ENCODE results near the gene PROM1.

PROM1 gene

GRCh38 chr4:16083241-16084191 is at the start of gene PROM1:
TSS of gene PROM1 (minus strand) at chr4:16084023. CDS start at chr4:16075906, 8,117 bp downstream.
- no peak for DNase-seq

GRCh38 chr4:16133406-16133805 is 49.6 kb upstream of the PROM1 start:
- no peak for DNase-seq

- DNase-seq = no peak
Observed at GRCh38 chr4:16131293-16131692, 47.5 kb upstream of the PROM1 start.

- DNase-seq = no peak
Observed at GRCh38 chr4:16129336-16129735, 45.5 kb upstream of the PROM1 start.

- no peak for DNase-seq
Observed at GRCh38 chr4:16126714-16127113, 42.9 kb upstream of the PROM1 start.

- no peak for DNase-seq
Observed at GRCh38 chr4:16125571-16126445, 42.0 kb upstream of the PROM1 start.

GRCh38 chr4:16124232-16124631 is 40.4 kb upstream of the PROM1 start:
- no peak for DNase-seq

- DNase-seq = no peak
Observed at GRCh38 chr4:16123356-16124084, 39.7 kb upstream of the PROM1 start.

GRCh38 chr4:16122784-16123183 is 39.0 kb upstream of the PROM1 start:
- no peak for DNase-seq

GRCh38 chr4:16122308-16122711 is 38.5 kb upstream of the PROM1 start:
- no peak for DNase-seq

- no peak for DNase-seq
Observed at GRCh38 chr4:16120720-16121119, 36.9 kb upstream of the PROM1 start.

- DNase-seq = no peak
Observed at GRCh38 chr4:16119981-16120380, 36.2 kb upstream of the PROM1 start.

- DNase-seq = no peak
Observed at GRCh38 chr4:16118090-16118489, 34.3 kb upstream of the PROM1 start.

- DNase-seq = no peak
Observed at GRCh38 chr4:16117164-16117563, 33.3 kb upstream of the PROM1 start.

- DNase-seq = no peak
Observed at GRCh38 chr4:16116493-16116990, 32.7 kb upstream of the PROM1 start.

- no peak for DNase-seq
Observed at GRCh38 chr4:16116019-16116418, 32.2 kb upstream of the PROM1 start.

GRCh38 chr4:16114546-16114945 is 30.7 kb upstream of the PROM1 start:
- DNase-seq = no peak

- no peak for DNase-seq
Observed at GRCh38 chr4:16113741-16114140, 29.9 kb upstream of the PROM1 start.

GRCh38 chr4:16111533-16111932 is 27.7 kb upstream of the PROM1 start:
- no peak for DNase-seq

GRCh38 chr4:16110661-16111290 is 27.0 kb upstream of the PROM1 start:
- DNase-seq = no peak

GRCh38 chr4:16110199-16110598 is 26.4 kb upstream of the PROM1 start:
- no peak for DNase-seq

GRCh38 chr4:16109256-16109655 is 25.4 kb upstream of the PROM1 start:
- no peak for DNase-seq
